ENCODE measurements around the gene RBFOX2.

Gene RBFOX2

GRCh38 chr22:35913925-35914324 lies 114.7 kb downstream of the RBFOX2 start:
- no peak for TF ChIP-seq CTCF (conservative IDR thresholded peaks at IDR 0.05; ENCODE audit: low read depth, low read length)
- no peak for DNase-seq (ENCODE audit: low read depth)
- H3K4me3 ChIP-seq (ENCODE audit: low read length): no peak overlapping the region

- TF ChIP-seq CTCF (conservative IDR thresholded peaks at IDR 0.05; ENCODE audit: low read depth, low read length): no peak
- no peak overlapping the region for H3K4me3 ChIP-seq (ENCODE audit: low read length)
- no peak for DNase-seq (ENCODE audit: low read depth)
These were observed 116.0 kb downstream of the RBFOX2 start for GRCh38 chr22:35912658-35913057.

- no peak overlapping the region for H3K4me3 ChIP-seq (ENCODE audit: low read length)
- no peak for DNase-seq (ENCODE audit: low read depth)
- TF ChIP-seq CTCF (conservative IDR thresholded peaks at IDR 0.05; ENCODE audit: low read depth, low read length): no peak
These were observed 116.7 kb downstream of the RBFOX2 start for GRCh38 chr22:35911877-35912276.

GRCh38 chr22:35910926-35911325 lies 117.7 kb downstream of the RBFOX2 start:
- no peak for TF ChIP-seq CTCF (conservative IDR thresholded peaks at IDR 0.05; ENCODE audit: low read depth, low read length)
- no peak for DNase-seq (ENCODE audit: low read depth)
- H3K4me3 ChIP-seq (ENCODE audit: low read length): no peak overlapping the region

- DNase-seq (ENCODE audit: low read depth): no peak
- no peak overlapping the region for H3K4me3 ChIP-seq (ENCODE audit: low read length)
- TF ChIP-seq CTCF (conservative IDR thresholded peaks at IDR 0.05; ENCODE audit: low read depth, low read length): no peak
These were observed 118.4 kb downstream of the RBFOX2 start for GRCh38 chr22:35910003-35910769.

- no peak for DNase-seq (ENCODE audit: low read depth)
- no peak for TF ChIP-seq CTCF (conservative IDR thresholded peaks at IDR 0.05; ENCODE audit: low read depth, low read length)
- H3K4me3 ChIP-seq (ENCODE audit: low read length): no peak overlapping the region
These were observed 122.7 kb downstream of the RBFOX2 start for GRCh38 chr22:35905894-35906293.

- no peak overlapping the region for H3K4me3 ChIP-seq (ENCODE audit: low read length)
- DNase-seq (ENCODE audit: low read depth): no peak
- TF ChIP-seq CTCF (conservative IDR thresholded peaks at IDR 0.05; ENCODE audit: low read depth, low read length): no peak
These were observed 123.9 kb downstream of the RBFOX2 start for GRCh38 chr22:35904752-35905151.

All from retinal pigment epithelial cell (primary cell).